Muscle layer of colon (tissue), 2 donors: ENCODE results near the gene NDUFA5.
A peak's percentile ranks its signal among the peaks of the same experiment; 100 is the strongest.

ENCODE experiments used
- H3K27ac ChIP-seq: one replicate; pipeline ENCODE4 v1.7.0; 2013; ENCODE audit warnings: low read depth, mild to moderate bottlenecking, low read length, moderate library complexity
- H3K27me3 ChIP-seq, 2 donors: one replicate each; pipeline ENCODE4 v1.7.0; 2013; ENCODE audit warnings: low read length in 2 of 2, mild to moderate bottlenecking in 2 of 2; ENCODE audit not compliant: insufficient read depth in 2 of 2, control insufficient read depth in 1 of 2
- H3K36me3 ChIP-seq: one replicate; pipeline ENCODE4 v1.7.0; 2013; ENCODE audit warnings: mild to moderate bottlenecking, low read length; ENCODE audit not compliant: insufficient read depth
- H3K4me1 ChIP-seq: one replicate; pipeline ENCODE4 v1.7.0; 2013; ENCODE audit warnings: mild to moderate bottlenecking, low read length; ENCODE audit not compliant: insufficient read depth
- H3K4me3 ChIP-seq, 2 donors: one replicate each; pipeline ENCODE4 v1.7.0; 2013; ENCODE audit warnings: low read length in 2 of 2, low read depth in 1 of 2, mild to moderate bottlenecking in 1 of 2, moderate library complexity in 1 of 2
- H3K9ac ChIP-seq: one replicate; pipeline ENCODE4 v1.7.0; 2013; ENCODE audit warnings: low read length
- H3K9me3 ChIP-seq: one replicate; pipeline ENCODE4 v1.7.0; 2013; ENCODE audit warnings: mild to moderate bottlenecking, low read length
- donor health status: abdominal sarcoma.
- donor health status: Adenocarcinoma of cecum.

Gene NDUFA5

GRCh38 chr7:123557398-123558288 is at the start of gene NDUFA5:
NDUFA5 (minus strand) TSS chr7:123557818; CDS start chr7:123557795, 23 bp downstream.
- Histone ChIP-seq H3K4me3 (peak within 1 kb of the TSS; percentile 75 to 80), H3K9ac (peak within 1 kb of the TSS; percentile 74), H3K4me1 (peaks cover 17% of the 10 kb centered on the region), H3K36me3 (peaks cover 12% of the 10 kb centered on the region), H3K27ac (peak within 1 kb of the TSS; percentile 83), H3K27me3 (no peaks in the 10 kb centered on the region), H3K9me3 (no peaks in the 10 kb centered on the region)

DNA sequence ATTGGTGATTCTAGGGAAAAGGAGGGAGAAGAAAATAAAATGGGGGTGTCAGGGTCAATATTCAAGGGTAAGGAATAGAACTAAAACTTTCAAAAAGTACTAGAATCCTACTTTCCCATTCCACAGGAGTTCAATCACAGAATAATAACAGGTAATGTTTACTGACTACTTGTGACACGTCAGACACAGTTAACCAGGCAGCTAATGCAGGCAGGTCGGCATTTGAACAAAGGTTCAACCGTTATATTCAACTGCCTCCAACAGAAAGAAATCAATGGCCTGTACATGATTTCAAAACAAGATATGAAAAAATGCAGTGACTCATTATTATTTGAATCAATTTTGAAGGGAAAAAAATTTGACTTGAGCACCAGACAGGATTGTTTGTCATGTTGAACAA is 47.1 kb upstream of the NDUFA5 start:
- Histone ChIP-seq H3K4me3 (no peak overlapping the region), H3K4me1 (no peaks in the 10 kb centered on the region), H3K9ac (no peak overlapping the region), H3K27ac (no peak overlapping the region), H3K9me3 (no peaks in the 10 kb centered on the region), H3K36me3 (no peaks in the 10 kb centered on the region), H3K27me3 (no peaks in the 10 kb centered on the region)

DNA sequence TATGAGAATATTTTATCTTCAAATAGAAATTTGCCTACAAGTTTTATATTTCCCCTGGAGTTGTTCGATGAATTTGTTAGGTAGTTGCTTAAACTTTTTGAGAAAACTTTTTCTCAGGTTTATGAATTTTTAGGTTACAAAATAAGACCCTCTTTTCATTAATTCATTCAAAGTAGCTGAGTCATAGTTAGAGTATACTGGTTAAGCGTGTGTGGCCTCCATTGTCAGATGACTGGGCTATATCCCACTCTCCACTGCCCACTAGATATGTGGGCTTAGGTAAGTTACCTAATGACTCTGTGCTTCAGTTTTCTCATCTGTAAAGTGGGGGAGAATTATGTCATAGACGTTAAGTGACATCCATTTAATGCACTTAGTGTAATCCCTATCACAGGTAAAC is 45.0 kb upstream of the NDUFA5 start:
- Histone ChIP-seq H3K27me3 (no peaks in the 10 kb centered on the region), H3K4me3 (no peak overlapping the region), H3K27ac (no peak overlapping the region), H3K4me1 (no peaks in the 10 kb centered on the region), H3K9me3 (no peaks in the 10 kb centered on the region), H3K9ac (no peak overlapping the region), H3K36me3 (no peaks in the 10 kb centered on the region)

GRCh38 chr7:123601530-123601929 is 43.9 kb upstream of the NDUFA5 start, which contains the start of gene ASB15:
ASB15 (plus strand) TSS chr7:123601821; CDS start chr7:123614503, 12,682 bp downstream.
- Histone ChIP-seq H3K4me1 (no peaks in the 10 kb centered on the region), H3K9me3 (no peaks in the 10 kb centered on the region), H3K9ac (no peak within 1 kb of the TSS), H3K27me3 (no peaks in the 10 kb centered on the region), H3K4me3 (no peak within 1 kb of the TSS), H3K27ac (no peak within 1 kb of the TSS), H3K36me3 (no peaks in the 10 kb centered on the region)

GRCh38 chr7:123600876-123601275 is 43.3 kb upstream of the NDUFA5 start:
- H3K27ac ChIP-seq: no peak overlapping the region
- H3K9me3 ChIP-seq: no peaks in the 10 kb centered on the region
- H3K36me3 ChIP-seq: no peaks in the 10 kb centered on the region
- no peaks in the 10 kb centered on the region for H3K27me3 ChIP-seq
- H3K4me1 ChIP-seq: no peaks in the 10 kb centered on the region
- H3K4me3 ChIP-seq: no peak overlapping the region
- H3K9ac ChIP-seq: no peak overlapping the region

- Histone ChIP-seq H3K27ac (no peak overlapping the region), H3K4me3 (no peak overlapping the region), H3K9ac (no peak overlapping the region)
Observed at GRCh38 chr7:123599766-123600165, 42.1 kb upstream of the NDUFA5 start.

GRCh38 chr7:123598657-123599056 is 41.0 kb upstream of the NDUFA5 start:
- Histone ChIP-seq H3K9ac (no peak overlapping the region), H3K27ac (no peak overlapping the region)

More at GRCh38 chr7:123599766-123600165, 42.1 kb upstream of the NDUFA5 start:
- H3K27me3 ChIP-seq: no peaks in the 10 kb centered on the region
- no peaks in the 10 kb centered on the region for H3K36me3 ChIP-seq
- no peaks in the 10 kb centered on the region for H3K9me3 ChIP-seq
- no peaks in the 10 kb centered on the region for H3K4me1 ChIP-seq

GRCh38 chr7:123594813-123595241 is 37.2 kb upstream of the NDUFA5 start:
- Histone ChIP-seq H3K36me3 (no peaks in the 10 kb centered on the region), H3K27ac (no peak overlapping the region), H3K4me3 (no peak overlapping the region), H3K27me3 (no peaks in the 10 kb centered on the region), H3K4me1 (no peaks in the 10 kb centered on the region), H3K9me3 (no peaks in the 10 kb centered on the region), H3K9ac (no peak overlapping the region)

More at GRCh38 chr7:123598657-123599056, 41.0 kb upstream of the NDUFA5 start:
- H3K4me1 ChIP-seq: no peaks in the 10 kb centered on the region
- H3K36me3 ChIP-seq: no peaks in the 10 kb centered on the region
- H3K9me3 ChIP-seq: no peaks in the 10 kb centered on the region
- no peak overlapping the region for H3K4me3 ChIP-seq
- no peaks in the 10 kb centered on the region for H3K27me3 ChIP-seq

- no peak overlapping the region for H3K27ac ChIP-seq
- no peak overlapping the region for H3K9ac ChIP-seq
- no peaks in the 10 kb centered on the region for H3K9me3 ChIP-seq
- no peaks in the 10 kb centered on the region for H3K36me3 ChIP-seq
- H3K27me3 ChIP-seq: no peaks in the 10 kb centered on the region
- H3K4me1 ChIP-seq: no peaks in the 10 kb centered on the region
- no peak overlapping the region for H3K4me3 ChIP-seq
Observed at GRCh38 chr7:123588376-123588775, 30.8 kb upstream of the NDUFA5 start.

GRCh38 chr7:123583821-123584220 is 26.2 kb upstream of the NDUFA5 start:
- H3K27me3 ChIP-seq: no peaks in the 10 kb centered on the region
- no peak overlapping the region for H3K27ac ChIP-seq
- H3K9me3 ChIP-seq: no peaks in the 10 kb centered on the region
- no peak overlapping the region for H3K4me3 ChIP-seq
- H3K9ac ChIP-seq: no peak overlapping the region
- H3K4me1 ChIP-seq: no peaks in the 10 kb centered on the region
- H3K36me3 ChIP-seq: no peaks in the 10 kb centered on the region

DNA sequence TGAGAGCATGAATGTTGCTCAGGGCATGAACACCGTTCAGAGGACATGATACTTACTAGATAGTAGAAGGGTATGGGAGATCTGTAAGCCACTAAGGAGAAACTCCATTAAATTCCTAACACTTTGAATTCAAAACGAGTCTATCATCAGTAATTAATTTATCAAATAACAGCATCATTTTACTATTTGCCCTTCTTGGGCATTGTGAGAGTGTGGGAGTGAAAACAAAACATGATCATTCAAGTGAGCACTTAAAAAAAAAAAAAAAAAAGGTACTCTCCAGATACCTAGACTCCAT is 23.5 kb upstream of the NDUFA5 start:
- Histone ChIP-seq H3K27ac (no peak overlapping the region), H3K9me3 (no peaks in the 10 kb centered on the region), H3K27me3 (no peaks in the 10 kb centered on the region), H3K4me1 (no peaks in the 10 kb centered on the region), H3K4me3 (no peak overlapping the region), H3K36me3 (no peaks in the 10 kb centered on the region), H3K9ac (no peak overlapping the region)
